B cell (primary cell): ENCODE data around the gene ZNF689. TPM values are rescaled to one million over a fixed set of nuclear protein-coding genes. Genes with fewer than 3 reads are reported as not detected.

ENCODE experiments used
- ATAC-seq: fragments of 200-7000 bp; cut with Tn5 transposase; one replicate; pipeline ENCODE4 v1.10.0; 2021; ENCODE audit warnings: low read depth, mild to moderate bottlenecking, moderate number of reproducible peaks, moderate library complexity
- CTCF ChIA-PET: fragments of 350-600 bp; sonication (Branson Sonifier 250); formaldehyde crosslinking; loops from one replicate; lab custom pipeline; 2021; ENCODE audit warnings: antibody characterized with exemption, inconsistent platforms; lab: Charles Lee
- POLR2A ChIA-PET: fragments of 350-600 bp; sonication (Branson Sonifier 250); formaldehyde crosslinking; loops from one replicate; lab custom pipeline; 2021; ENCODE audit warnings: antibody characterized with exemption; lab: Charles Lee
- DNase-seq: peaks from one replicate; pipeline ENCODE4 v3.0.0; 2013
- H2AFZ ChIP-seq: 2 replicates; pipeline ENCODE4 v1.6.1; 2012; ENCODE audit warnings: mild to moderate bottlenecking, low read depth, low read length; ENCODE audit not compliant: insufficient read depth, poor library complexity, severe bottlenecking
- H3K27ac ChIP-seq, 2 donors: 1 replicate in 1 of 2; 2 replicates in 1 of 2; pipeline ENCODE4 v1.5.1; 2012 to 2013; ENCODE audit warnings: low read length in 2 of 2, mild to moderate bottlenecking in 2 of 2, moderate library complexity in 1 of 2
- H3K27me3 ChIP-seq, 4 experiments: fragments of 200-600 bp in 1 of 4; sonication (generic) in 1 of 4; replicated peaks in 1 of 4; 1 replicate in 2 of 4; 2 replicates in 2 of 4; pipeline versions ENCODE4 v1.6.1 to v1.7.0; 2013 to 2016; ENCODE audit warnings: low read length in 3 of 4, mild to moderate bottlenecking in 2 of 4, mixed read lengths in 1 of 4, moderate library complexity in 1 of 4; ENCODE audit not compliant: insufficient read depth in 4 of 4, control insufficient read depth in 3 of 4; ENCODE audit errors: control extremely low read depth in 1 of 4
- H3K36me3 ChIP-seq, 2 experiments: replicated peaks in 1 of 2; 1 replicate in 1 of 2; 2 replicates in 1 of 2; pipeline versions ENCODE4 v1.6.1 to v1.7.1; 2013; ENCODE audit warnings: low read length in 1 of 2; ENCODE audit not compliant: insufficient read depth in 2 of 2, control insufficient read depth in 1 of 2; ENCODE audit errors: control extremely low read depth in 1 of 2, extremely low read depth in 1 of 2
- H3K4me1 ChIP-seq, 2 donors: fragments of 200-600 bp in 1 of 2; sonication (generic) in 1 of 2; 1 replicate in 1 of 2; 2 replicates in 1 of 2; pipeline versions ENCODE4 v1.5.1 to v1.6.1; 2013 to 2017; ENCODE audit warnings: low read length in 2 of 2; ENCODE audit not compliant: control insufficient read depth in 2 of 2, insufficient read depth in 2 of 2
- H3K4me2 ChIP-seq: replicated peaks from 2 replicates; pipeline ENCODE3; 2012; ENCODE audit warnings: mild to moderate bottlenecking, low read depth, low read length; ENCODE audit not compliant: poor library complexity, severe bottlenecking
- H3K4me3 ChIP-seq, 5 experiments: fragments of 200-600 bp in 1 of 5; sonication (generic) in 1 of 5; 1 replicate in 3 of 5; 2 replicates in 2 of 5; pipeline versions ENCODE4 v1.5.1 to v1.7.0; 2011 to 2016; ENCODE audit warnings: low read length in 4 of 5, mild to moderate bottlenecking in 4 of 5, low read depth in 2 of 5, control low read depth in 1 of 5, moderate library complexity in 1 of 5; ENCODE audit not compliant: insufficient read depth in 1 of 5; ENCODE audit errors: control extremely low read depth in 1 of 5, extremely low read depth in 1 of 5
- H3K79me2 ChIP-seq: fragments of 200-600 bp; sonication (generic); one replicate; pipeline ENCODE4 v1.6.0; 2016; ENCODE audit warnings: low read length; ENCODE audit not compliant: control insufficient read depth, insufficient read depth
- H3K9ac ChIP-seq: fragments of 200-600 bp; sonication (generic); 2 replicates; pipeline ENCODE4 v1.6.1; 2017; ENCODE audit warnings: mild to moderate bottlenecking, low read length, moderate library complexity
- H3K9me3 ChIP-seq, 3 donors: one replicate each; pipeline versions ENCODE4 v1.6.1 to v1.7.1; 2013; ENCODE audit warnings: low read length in 2 of 3; ENCODE audit not compliant: control insufficient read depth in 2 of 3, insufficient read depth in 1 of 3; ENCODE audit errors: control extremely low read depth in 1 of 3
- H4K20me1 ChIP-seq: 2 replicates; pipeline ENCODE4 v1.6.0; 2012; ENCODE audit warnings: mild to moderate bottlenecking, low read length; ENCODE audit not compliant: insufficient read depth, control insufficient read depth, poor library complexity, severe bottlenecking
- H3K27ac Mint-ChIP-seq: one replicate; pipeline ENCODE4 v1.8.0; 2021; ENCODE audit warnings: mixed read lengths
- H3K27me3 Mint-ChIP-seq: one replicate; pipeline ENCODE4 v1.8.0; 2021; ENCODE audit warnings: mixed read lengths
- H3K4me1 Mint-ChIP-seq: one replicate; pipeline ENCODE4 v1.8.0; 2021; ENCODE audit warnings: mixed read lengths
- H3K4me3 Mint-ChIP-seq: one replicate; pipeline ENCODE4 v1.8.0; 2021; ENCODE audit warnings: mixed read lengths
- H3K9me3 Mint-ChIP-seq: one replicate; pipeline ENCODE4 v1.8.0; 2022; ENCODE audit warnings: mixed read lengths; ENCODE audit not compliant: insufficient read depth
- CTCF ChIP-seq: fragments of 200-600 bp; IDR thresholded peaks from one replicate; pipeline ENCODE4 v1.8.0; 2022; ENCODE audit warnings: antibody characterized with exemption, mild to moderate bottlenecking
- EZH2 ChIP-seq: IDR thresholded peaks from 2 replicates; pipeline ENCODE4 v1.6.1; 2012; ENCODE audit warnings: borderline replicate concordance, low read depth, mild to moderate bottlenecking, moderate library complexity, low read length; ENCODE audit not compliant: insufficient read depth, poor library complexity, severe bottlenecking
- WGBS: methylation state at CpG from one replicate; pipeline ENCODE4 v1.1.5; 2013; ENCODE audit warnings: missing lambda C conversion rate; ENCODE audit not compliant: insufficient coverage; 5-methylcytosine and 5-hydroxymethylcytosine counted together
- intact Hi-C: fragments of 100-400 bp; cut with micrococcal nuclease; formaldehyde crosslinking; loops from one replicate; pipeline ENCODE4 v1.10.0; 2022
- polyA plus RNA-seq: library from polyadenylated mRNA; depleted of rRNA; stranded (reverse); fragments of >200 nt; gene quantifications from 2 replicates; pipeline ENCODE4 v1.2.3, GENCODE V29; 2012
- total RNA-seq, 2 donors: library from RNA; stranded (reverse); fragments of 120-200 nt in 1 of 2; gene quantifications; 1 replicate in 1 of 2; 2 replicates in 1 of 2; pipeline versions ENCODE4 v1.2.3 to v1.2.4, GENCODE V29; 2013 to 2022

ZNF689 gene
- total and polyA plus RNA-seq, 2 donors (not counting 1 experiment from before 2014, with no cell fraction given) = 8.1 to 12.4 TPM

GRCh38 chr16:30636599-30636998 is 26.4 kb upstream of the ZNF689 start:
- intact Hi-C loops = loop anchor here (10.0 kb wide), 1 partner anchor 542 kb away; the partner anchor contains the start of genes TBX6 and YPEL3
- H3K4me3 Mint-ChIP-seq = no peak overlapping the region

More at GRCh38 chr16:30636599-30636998, 26.4 kb upstream of the ZNF689 start:
- H2AFZ ChIP-seq = no peak overlapping the region
- Mint-ChIP-seq H3K4me1 (peaks cover 16% of the 10 kb centered on the region), H3K27me3 (no peaks in the 10 kb centered on the region), H3K27ac (no peak overlapping the region), H3K9me3 (no peaks in the 10 kb centered on the region)
- no peak for DNase-seq
- no peaks in the 10 kb centered on the region for H4K20me1 ChIP-seq
- POLR2A ChIA-PET = interaction anchor here (0.6 to 1.5 kb wide), 3 partner anchors 22 to 586 kb away, joined by 3 to 6 read pairs (median 4); no protein-coding TSS in a partner anchor
- H3K9ac ChIP-seq = no peak overlapping the region
- no peak overlapping the region for H3K4me2 ChIP-seq
- no peaks in the 10 kb centered on the region for H3K36me3 ChIP-seq
- 98% methylated on average over 6 of the region's 7 CpGs for WGBS
- peaks cover 2% of the 10 kb centered on the region for H3K79me2 ChIP-seq
- H3K27ac ChIP-seq = no peak overlapping the region
- peaks cover 7 to 18% of the 10 kb centered on the region in 2 donors for H3K4me1 ChIP-seq
- H3K9me3 ChIP-seq = no peaks in the 10 kb centered on the region
- no peak overlapping the region for H3K4me3 ChIP-seq
- CTCF ChIA-PET = interaction anchor here (0.7 to 2.2 kb wide), 6 partner anchors 8 to 207 kb away, joined by 3 to 9 read pairs (median 4); partner anchors contain the start of genes DCTPP1 and PRR14
- no peak for ATAC-seq
- TF ChIP-seq EZH2 (no peak), CTCF (no peak)
- H3K27me3 ChIP-seq = no peaks in the 10 kb centered on the region
